GM18858 (cell line): ENCODE data around the gene EIF4B.

Experiments
- ATAC-seq: cut with Tn5 transposase; IDR thresholded peaks from one replicate; pipeline ENCODE4 v1.9.1; 2021; ENCODE audit not compliant: unreplicated experiment

Gene EIF4B

GRCh38 chr12:53044896-53045695 is 38.8 kb downstream of the EIF4B start:
- ATAC-seq: no peak

GRCh38 chr12:53045696-53046045 is 39.4 kb downstream of the EIF4B start:
- no peak for ATAC-seq

GRCh38 chr12:53046655-53047220 is 40.5 kb downstream of the EIF4B start:
- ATAC-seq: peak; percentile 23

- ATAC-seq: peak; percentile 39
Measured at GRCh38 chr12:53047221-53048032, 41.2 kb downstream of the EIF4B start.

- no peak for ATAC-seq
Measured at GRCh38 chr12:53048033-53048779, 42.0 kb downstream of the EIF4B start.

- no peak for ATAC-seq
Measured at GRCh38 chr12:53048780-53049401, 42.6 kb downstream of the EIF4B start.

GRCh38 chr12:53049571-53050318 is 43.5 kb downstream of the EIF4B start, which contains the start of gene TNS2:
TNS2 (plus strand) TSS chr12:53050065; CDS start chr12:53050186, 121 bp downstream.
- no peak for ATAC-seq

GRCh38 chr12:53050426-53051057 is 44.3 kb downstream of the EIF4B start:
- ATAC-seq: no peak

GRCh38 chr12:53051058-53051880 is 45.0 kb downstream of the EIF4B start:
- ATAC-seq: no peak

- ATAC-seq: no peak
Measured at GRCh38 chr12:53051881-53052412, 45.7 kb downstream of the EIF4B start.

GRCh38 chr12:53052419-53053217 is 46.4 kb downstream of the EIF4B start:
- no peak for ATAC-seq

GRCh38 chr12:53053218-53054111 is 47.2 kb downstream of the EIF4B start:
- ATAC-seq: no peak

- peak; percentile 78 for ATAC-seq
Measured at GRCh38 chr12:53054112-53054878, 48.0 kb downstream of the EIF4B start.

GRCh38 chr12:53055471-53056266 is 49.4 kb downstream of the EIF4B start:
- no peak for ATAC-seq

- no peak for ATAC-seq
Measured at GRCh38 chr12:53056296-53056695, 50.0 kb downstream of the EIF4B start.
